GM19328 (cell line): ENCODE data around the gene STX2.
"Not testable (repeated sequence)": the region's sequence is repeated elsewhere in the genome, so short reads cannot be mapped to it uniquely, and the experiment has no call there.

ENCODE experiments used
- ATAC-seq: cut with Tn5 transposase; IDR thresholded peaks from one replicate; pipeline ENCODE4 v1.9.1; 2021; ENCODE audit warnings: mild to moderate bottlenecking, moderate library complexity; ENCODE audit not compliant: unreplicated experiment

Gene STX2

DNA sequence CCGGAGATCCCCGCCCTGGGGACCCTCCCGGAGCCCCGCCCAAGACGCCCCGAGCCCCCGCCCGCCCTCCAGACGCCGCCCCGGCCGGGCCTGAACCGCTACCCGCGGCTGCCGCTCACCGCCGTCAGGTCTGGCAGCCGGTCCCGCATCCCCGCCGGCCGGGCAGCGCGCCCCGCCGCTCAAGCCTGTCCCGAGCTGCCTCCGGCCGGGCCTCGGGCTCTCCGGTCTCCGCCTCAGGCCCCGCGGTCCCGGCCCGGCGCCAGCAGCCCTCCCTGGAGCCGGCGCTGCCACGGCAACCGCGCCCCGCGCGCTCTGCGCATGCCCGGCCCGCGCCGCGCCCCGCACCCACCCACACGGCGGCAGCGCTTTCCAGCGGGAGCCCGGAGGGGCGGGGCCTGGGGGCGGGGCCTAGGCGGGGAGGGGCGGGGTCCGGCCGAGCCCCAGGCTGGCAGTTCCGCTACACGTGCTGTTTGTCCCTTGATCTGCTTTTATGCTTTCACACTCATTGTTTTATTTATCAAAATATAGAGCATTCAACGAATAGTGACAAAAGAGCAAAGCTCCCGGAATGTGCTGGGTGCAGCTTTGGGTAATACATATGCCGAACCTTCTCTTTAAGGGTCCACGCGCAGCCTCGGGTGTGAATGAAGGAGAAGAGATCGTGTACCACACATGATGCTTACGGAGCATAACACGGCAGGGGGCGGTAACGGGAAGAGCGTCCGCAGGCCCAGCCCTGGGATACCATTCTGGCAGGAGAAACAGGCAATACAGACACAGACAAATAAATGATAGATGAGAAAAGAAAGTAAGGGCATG lies at the start of gene STX2:
TSS of gene STX2 (minus strand) at position 300 of the 819 bp plus-strand sequence. CDS start at position 149, 151 bp downstream.
- peak; percentile 85 for ATAC-seq

- not testable (repeated sequence) for ATAC-seq
Measured at GRCh38 chr12:130887190-130887589, 48.1 kb upstream of the STX2 start.

- ATAC-seq = no peak
Measured at GRCh38 chr12:130881548-130881947, 42.5 kb upstream of the STX2 start.

DNA sequence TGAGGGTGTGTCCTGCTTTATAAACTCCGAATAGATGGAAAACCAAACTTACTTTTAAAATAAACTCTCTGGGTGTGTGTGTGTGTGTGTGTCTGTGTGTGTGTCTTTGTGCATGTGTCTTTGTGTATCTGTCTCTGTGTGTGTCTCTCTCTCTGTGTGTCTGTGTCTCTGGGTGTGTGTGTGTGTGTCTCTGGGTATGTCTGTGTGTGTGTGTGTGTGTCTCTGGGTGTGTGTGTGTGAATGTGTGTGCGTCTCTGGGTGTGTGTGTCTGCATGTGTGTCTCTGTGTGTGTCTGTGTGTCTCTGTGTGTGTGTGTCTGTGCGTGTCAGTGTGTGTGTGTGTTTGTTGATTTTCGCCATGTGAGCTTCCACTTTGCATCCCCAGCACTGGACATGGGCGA lies 42.0 kb upstream of the STX2 start:
- no peak for ATAC-seq

- ATAC-seq = no peak
Measured at GRCh38 chr12:130880411-130880885, 41.4 kb upstream of the STX2 start.

GRCh38 chr12:130879781-130880389 lies 40.8 kb upstream of the STX2 start:
- no peak for ATAC-seq

GRCh38 chr12:130879212-130879686 lies 40.2 kb upstream of the STX2 start:
- ATAC-seq = peak; percentile 76

DNA sequence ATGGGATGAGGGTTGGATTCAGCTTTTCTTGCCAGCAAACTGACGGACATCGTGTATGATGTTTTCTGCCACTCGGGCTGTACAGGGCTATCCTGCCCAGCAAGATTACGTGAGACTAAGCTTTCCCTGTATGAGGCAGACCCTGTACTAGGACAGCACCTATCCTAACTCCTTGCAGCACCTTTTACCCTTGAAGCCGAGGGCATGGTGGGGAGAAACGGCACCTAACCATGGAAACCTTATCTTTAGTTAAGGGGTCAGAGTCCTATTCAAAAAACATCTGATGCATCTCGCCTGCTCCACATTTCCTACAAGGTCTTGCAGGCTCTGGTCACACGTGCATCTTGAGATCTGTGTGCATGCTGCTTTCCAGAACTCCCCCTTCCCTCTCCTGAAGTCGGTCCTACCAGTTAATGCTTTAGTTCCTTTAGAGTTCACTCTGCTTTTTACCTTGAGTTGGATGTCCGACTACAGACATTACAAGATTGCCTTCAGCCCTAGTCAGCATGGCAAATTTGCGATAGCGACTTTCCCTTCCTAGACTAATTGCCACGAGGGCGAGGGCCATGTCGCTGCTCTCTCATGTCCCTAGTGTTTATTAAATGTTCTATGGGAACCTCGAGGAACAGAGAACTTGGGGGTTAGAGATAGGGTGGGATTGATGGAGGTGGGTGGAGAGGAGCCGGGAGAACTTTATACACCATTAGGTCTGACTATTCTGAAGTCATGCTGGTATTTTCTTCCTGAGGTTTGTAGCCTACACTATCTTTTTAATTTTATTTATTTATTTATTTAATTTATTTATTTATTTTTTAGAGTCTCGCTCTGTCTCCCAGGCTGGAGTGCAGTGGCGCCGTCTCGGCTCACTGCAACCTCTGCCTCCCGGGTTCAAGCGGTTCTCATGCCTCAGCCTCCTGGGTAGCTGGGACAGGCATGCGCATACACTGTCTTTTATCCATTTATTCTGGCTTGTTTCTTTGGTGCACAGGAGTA lies 39.4 kb upstream of the STX2 start:
- ATAC-seq = no peak

- no peak for ATAC-seq
Measured at GRCh38 chr12:130877333-130877732, 38.3 kb upstream of the STX2 start.

DNA sequence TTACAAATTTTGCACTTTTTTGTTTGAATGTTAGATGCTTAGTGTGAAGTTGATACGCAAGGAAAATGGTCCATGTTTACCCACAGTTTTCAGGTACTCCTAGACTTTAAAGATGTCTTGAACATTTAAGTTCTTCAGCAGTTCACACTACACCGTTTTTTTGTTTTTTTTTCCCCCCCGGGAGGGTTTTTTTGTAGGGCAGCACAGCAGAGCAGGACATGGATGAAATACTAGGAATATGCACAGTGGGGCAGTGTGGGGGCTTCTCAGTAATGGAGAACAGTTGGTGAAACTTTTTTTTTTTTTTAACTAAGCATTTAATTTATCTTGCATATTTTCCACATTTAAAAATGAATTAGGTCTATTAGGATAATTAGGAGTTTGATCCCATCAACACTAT lies 37.7 kb upstream of the STX2 start:
- ATAC-seq = no peak

GRCh38 chr12:130876297-130876696 lies 37.2 kb upstream of the STX2 start:
- no peak for ATAC-seq

GRCh38 chr12:130875708-130876107 lies 36.7 kb upstream of the STX2 start:
- not testable (repeated sequence) for ATAC-seq

DNA sequence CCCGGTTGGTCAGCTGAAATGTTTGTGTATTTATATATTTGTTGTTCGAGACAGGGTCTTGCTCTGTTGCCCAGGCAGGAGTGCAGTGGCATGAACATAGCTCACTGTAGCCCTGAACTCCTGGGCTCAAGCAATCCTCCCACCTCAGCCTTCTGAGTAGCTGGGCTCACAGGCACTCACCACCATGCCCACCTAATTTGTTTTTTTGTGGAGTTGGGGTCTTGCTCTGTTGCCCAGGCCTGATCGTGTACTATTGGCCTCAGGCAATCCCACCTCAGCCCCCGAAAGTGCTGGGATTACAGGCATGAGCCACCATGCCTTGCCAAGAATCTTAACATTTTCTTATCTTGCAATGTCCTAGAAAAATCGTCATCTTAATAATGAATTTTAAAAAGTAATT lies 36.1 kb upstream of the STX2 start:
- no peak for ATAC-seq

DNA sequence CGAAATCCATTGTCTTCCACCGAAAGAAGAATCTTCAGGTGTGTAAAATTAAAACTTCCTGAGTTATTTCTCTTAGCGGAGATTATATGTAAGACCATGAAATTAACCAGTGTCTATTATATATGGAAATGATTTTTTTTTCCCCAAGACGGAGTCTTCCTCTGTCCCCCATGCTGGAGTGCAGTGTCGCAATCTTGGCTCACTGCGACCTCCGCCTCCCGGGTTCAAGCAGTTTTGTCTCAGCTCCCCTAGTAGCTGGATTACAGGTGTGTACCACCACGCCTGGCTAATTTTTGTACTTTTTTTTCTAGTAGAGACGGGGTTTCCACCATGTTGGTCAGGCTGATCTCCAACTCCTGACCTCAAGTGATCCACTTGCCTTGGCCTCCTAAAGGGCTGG lies 35.6 kb upstream of the STX2 start:
- no peak for ATAC-seq

DNA sequence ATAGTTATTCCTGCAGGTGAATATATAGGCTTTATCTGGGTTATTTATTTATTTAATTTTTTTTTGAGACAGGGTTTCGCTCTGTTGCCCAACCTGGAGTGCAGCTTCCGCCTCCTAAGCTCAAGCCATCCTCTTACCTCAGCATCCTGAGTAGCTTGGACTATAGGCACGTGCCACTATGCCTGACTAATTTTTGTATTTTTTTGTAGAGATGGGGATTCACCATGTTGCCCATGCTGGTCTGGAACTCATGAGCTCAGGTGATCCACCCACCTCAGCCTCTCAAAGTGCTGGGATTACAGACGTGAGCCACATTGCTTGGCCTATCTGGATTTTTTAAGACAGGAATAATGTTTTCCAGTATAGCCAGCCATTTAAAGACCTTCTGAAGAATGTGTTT lies 34.8 kb upstream of the STX2 start:
- ATAC-seq = no peak

GRCh38 chr12:130873106-130873795 lies 34.2 kb upstream of the STX2 start:
- no peak for ATAC-seq

DNA sequence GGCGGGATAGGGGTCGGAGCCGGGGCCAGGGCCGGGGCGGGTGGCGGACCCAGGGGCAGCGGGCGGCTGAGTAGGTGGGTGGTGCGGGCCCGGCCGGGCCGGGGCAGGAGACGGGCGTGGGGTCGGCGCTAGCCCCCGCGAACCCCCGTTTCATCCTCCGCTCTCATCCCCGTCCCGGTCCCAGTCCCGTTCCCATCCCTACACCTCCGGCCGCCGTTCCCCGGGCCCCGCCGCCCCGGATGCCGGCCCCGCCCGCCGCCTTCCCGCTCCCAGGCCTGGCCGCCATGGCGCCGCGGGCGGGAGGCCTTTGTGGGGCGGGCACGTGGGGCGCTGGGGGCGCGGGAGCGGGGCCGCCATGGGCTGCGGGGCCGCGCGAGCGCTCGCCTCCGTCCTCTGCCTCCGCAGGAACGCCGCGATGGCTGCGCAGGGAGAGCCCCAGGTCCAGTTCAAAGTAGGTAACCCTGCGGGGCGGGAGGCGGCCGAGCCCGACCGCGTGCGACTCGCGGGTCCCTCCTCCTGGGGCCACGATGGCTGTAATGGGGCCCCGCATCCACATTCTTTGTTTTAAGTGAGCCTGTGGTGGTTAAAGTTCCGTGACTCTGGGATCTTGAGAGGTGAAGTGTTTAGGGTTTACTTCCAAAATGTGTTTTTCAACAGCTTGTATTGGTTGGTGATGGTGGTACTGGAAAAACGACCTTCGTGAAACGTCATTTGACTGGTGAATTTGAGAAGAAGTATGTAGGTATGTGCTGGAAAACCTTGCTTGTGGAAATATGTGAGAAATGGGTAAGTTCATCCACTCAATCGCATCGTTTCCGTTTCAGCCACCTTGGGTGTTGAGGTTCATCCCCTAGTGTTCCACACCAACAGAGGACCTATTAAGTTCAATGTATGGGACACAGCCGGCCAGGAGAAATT lies 33.4 kb upstream of the STX2 start:
- ATAC-seq = peak; percentile 22

GRCh38 chr12:130871286-130872178 lies 32.5 kb upstream of the STX2 start, which contains the start of gene RAN:
RAN (plus strand) TSS chr12:130872066; CDS start chr12:130872594, 528 bp downstream.
- peak; percentile 74 for ATAC-seq
